COLO829 (cell line): ENCODE results near the gene AKR1C3.
"Not testable (repeated sequence)": the region's sequence is repeated elsewhere in the genome, so short reads cannot be mapped to it uniquely, and the experiment has no call there.

Experiments used
- DNase-seq: peaks from one replicate; pipeline ENCODE4 v3.0.0; 2012; ENCODE audit warnings: low spot score

The AKR1C3 gene

GRCh38 chr10:5137699-5138098, 43.5 kb downstream of the AKR1C3 start:
- DNase-seq: not testable (repeated sequence)

- DNase-seq: no peak
These were observed 48.0 kb downstream of the AKR1C3 start for GRCh38 chr10:5142199-5142598.

- DNase-seq: no peak
These were observed 48.9 kb downstream of the AKR1C3 start for GRCh38 chr10:5143137-5143536.

- DNase-seq: no peak
These were observed 52.7 kb downstream of the AKR1C3 start for GRCh38 chr10:5146920-5147254.

GRCh38 chr10:5147255-5147980, 53.2 kb downstream of the AKR1C3 start:
- DNase-seq: no peak

- no peak for DNase-seq
These were observed 53.9 kb downstream of the AKR1C3 start for GRCh38 chr10:5147981-5148677.

- DNase-seq: no peak
These were observed 54.4 kb downstream of the AKR1C3 start for GRCh38 chr10:5148678-5149032.

GRCh38 chr10:5151076-5151475, 56.9 kb downstream of the AKR1C3 start:
- DNase-seq: no peak

GRCh38 chr10:5155951-5156350, 61.7 kb downstream of the AKR1C3 start:
- DNase-seq: no peak
